ENCODE data around the gene FBXO47.
A peak's percentile ranks its signal among the peaks of the same experiment; 100 is the strongest.
"Not testable (repeated sequence)": the region's sequence is repeated elsewhere in the genome, so short reads cannot be mapped to it uniquely, and the experiment has no call there.

FBXO47 gene

GRCh38 chr17:38978180-38978579 lies 11.0 kb upstream of the FBXO47 start:
- DNase-seq: no peak

GRCh38 chr17:38976187-38976551 lies 9.0 kb upstream of the FBXO47 start:
- DNase-seq: not testable (repeated sequence)

GRCh38 chr17:38970804-38971203 lies 3.6 kb upstream of the FBXO47 start:
- DNase-seq: no peak

- no peak for DNase-seq
Observed at GRCh38 chr17:38970128-38970527, 2.9 kb upstream of the FBXO47 start.

GRCh38 chr17:38969281-38969680 lies 2.1 kb upstream of the FBXO47 start:
- DNase-seq: no peak

- DNase-seq: no peak
Observed at GRCh38 chr17:38961413-38961812, 5.8 kb downstream of the FBXO47 start.

- no peak for DNase-seq
Observed at GRCh38 chr17:38960402-38960801, 6.8 kb downstream of the FBXO47 start.

GRCh38 chr17:38959508-38959907 lies 7.7 kb downstream of the FBXO47 start:
- no peak for DNase-seq

- DNase-seq: no peak
Observed at GRCh38 chr17:38958756-38959155, 8.4 kb downstream of the FBXO47 start.

GRCh38 chr17:38958326-38958725 lies 8.9 kb downstream of the FBXO47 start:
- DNase-seq: no peak

- not testable (repeated sequence) for DNase-seq
Observed at GRCh38 chr17:38953800-38954199, 13.4 kb downstream of the FBXO47 start.

- no peak for DNase-seq
Observed at GRCh38 chr17:38947189-38947588, 20.0 kb downstream of the FBXO47 start.

- DNase-seq: no peak
Observed at GRCh38 chr17:38943607-38944006, 23.6 kb downstream of the FBXO47 start.

- no peak for DNase-seq
Observed at GRCh38 chr17:38942696-38943334, 24.4 kb downstream of the FBXO47 start.

GRCh38 chr17:38940404-38940803 lies 26.8 kb downstream of the FBXO47 start:
- DNase-seq: no peak

- DNase-seq: no peak
Observed at GRCh38 chr17:38939987-38940386, 27.2 kb downstream of the FBXO47 start.

GRCh38 chr17:38933962-38934361 lies 33.2 kb downstream of the FBXO47 start:
- not testable (repeated sequence) for DNase-seq

GRCh38 chr17:38930782-38931181 lies 36.4 kb downstream of the FBXO47 start:
- not testable (repeated sequence) for DNase-seq

GRCh38 chr17:38926293-38927070 lies 40.7 kb downstream of the FBXO47 start:
- DNase-seq: no peak

- DNase-seq: no peak
Observed at GRCh38 chr17:38925263-38925995, 41.8 kb downstream of the FBXO47 start, which contains the start of gene LASP1NB. LASP1NB (plus strand) TSS chr17:38925614.

GRCh38 chr17:38922538-38923297 lies 44.5 kb downstream of the FBXO47 start:
- DNase-seq: peak; percentile 66

- no peak for DNase-seq
Observed at GRCh38 chr17:38921756-38922411, 45.3 kb downstream of the FBXO47 start.
